ENCODE results near the gene HNF1A. TPM values are rescaled to one million over a fixed set of nuclear protein-coding genes. Genes with fewer than 3 reads are reported as not detected.

Gene HNF1A
- total RNA-seq, 1 donor from 2014 or later = not detected

GRCh38 chr12:120988234-120988633, 9.9 kb downstream of the HNF1A start:
- no peak for TF ChIP-seq CTCF (IDR thresholded peaks at IDR 0.05; ENCODE audit: partially characterized antibody, unreplicated experiment)
- H3K4me1 Mint-ChIP-seq (ENCODE audit: low read depth, unreplicated experiment) = no peaks in the 10 kb centered on the region
- no peak overlapping the region for H3K4me3 Mint-ChIP-seq (ENCODE audit: unreplicated experiment)
- no peak for DNase-seq
- H3K27me3 Mint-ChIP-seq (ENCODE audit: unreplicated experiment) = peaks cover 4% of the 10 kb centered on the region
- peaks cover 3% of the 10 kb centered on the region for H3K9me3 Mint-ChIP-seq (ENCODE audit: unreplicated experiment)
- no peak overlapping the region for H3K27ac Mint-ChIP-seq (ENCODE audit: unreplicated experiment)
- no peaks in the 10 kb centered on the region for H3K36me3 Mint-ChIP-seq (ENCODE audit: unreplicated experiment)

- Mint-ChIP-seq H3K27me3 (ENCODE audit: unreplicated experiment) (peaks cover 6% of the 10 kb centered on the region), H3K27ac (ENCODE audit: unreplicated experiment) (no peak overlapping the region), H3K9me3 (ENCODE audit: unreplicated experiment) (peaks cover 3% of the 10 kb centered on the region), H3K4me3 (ENCODE audit: unreplicated experiment) (no peak overlapping the region), H3K36me3 (ENCODE audit: unreplicated experiment) (no peaks in the 10 kb centered on the region), H3K4me1 (ENCODE audit: low read depth, unreplicated experiment) (no peaks in the 10 kb centered on the region)
- TF ChIP-seq CTCF (IDR thresholded peaks at IDR 0.05; ENCODE audit: partially characterized antibody, unreplicated experiment) = no peak
- DNase-seq = no peak
Measured at GRCh38 chr12:120988658-120989057, 10.3 kb downstream of the HNF1A start.

- Mint-ChIP-seq H3K4me3 (ENCODE audit: unreplicated experiment) (no peak overlapping the region), H3K27me3 (ENCODE audit: unreplicated experiment) (peaks cover 6% of the 10 kb centered on the region), H3K27ac (ENCODE audit: unreplicated experiment) (no peak overlapping the region), H3K4me1 (ENCODE audit: low read depth, unreplicated experiment) (no peaks in the 10 kb centered on the region), H3K9me3 (ENCODE audit: unreplicated experiment) (peaks cover 3% of the 10 kb centered on the region), H3K36me3 (ENCODE audit: unreplicated experiment) (peaks cover 4% of the 10 kb centered on the region)
- no peak for TF ChIP-seq CTCF (IDR thresholded peaks at IDR 0.05; ENCODE audit: partially characterized antibody, unreplicated experiment)
- no peak for DNase-seq
Measured at GRCh38 chr12:120989687-120990086, 11.3 kb downstream of the HNF1A start.

GRCh38 chr12:120990487-120991055, 12.2 kb downstream of the HNF1A start:
- peaks cover 12% of the 10 kb centered on the region for H3K36me3 Mint-ChIP-seq (ENCODE audit: unreplicated experiment)
- H3K27me3 Mint-ChIP-seq (ENCODE audit: unreplicated experiment) = peaks cover 6% of the 10 kb centered on the region
- H3K27ac Mint-ChIP-seq (ENCODE audit: unreplicated experiment) = no peak overlapping the region
- TF ChIP-seq CTCF (IDR thresholded peaks at IDR 0.05; ENCODE audit: partially characterized antibody, unreplicated experiment) = no peak
- DNase-seq = no peak
- no peak overlapping the region for H3K4me3 Mint-ChIP-seq (ENCODE audit: unreplicated experiment)
- no peaks in the 10 kb centered on the region for H3K4me1 Mint-ChIP-seq (ENCODE audit: low read depth, unreplicated experiment)
- H3K9me3 Mint-ChIP-seq (ENCODE audit: unreplicated experiment) = peaks cover 5% of the 10 kb centered on the region

GRCh38 chr12:120991965-120992364, 13.6 kb downstream of the HNF1A start:
- Mint-ChIP-seq H3K4me3 (ENCODE audit: unreplicated experiment) (no peak overlapping the region), H3K9me3 (ENCODE audit: unreplicated experiment) (peaks cover 7% of the 10 kb centered on the region), H3K4me1 (ENCODE audit: low read depth, unreplicated experiment) (no peaks in the 10 kb centered on the region), H3K27me3 (ENCODE audit: unreplicated experiment) (peaks cover 6% of the 10 kb centered on the region), H3K27ac (ENCODE audit: unreplicated experiment) (no peak overlapping the region), H3K36me3 (ENCODE audit: unreplicated experiment) (peaks cover 14% of the 10 kb centered on the region)
- no peak for DNase-seq
- no peak for TF ChIP-seq CTCF (IDR thresholded peaks at IDR 0.05; ENCODE audit: partially characterized antibody, unreplicated experiment)

Data from glutamatergic neuron (in vitro differentiated cells).